ENCODE data around the gene OSBPL5.

The OSBPL5 gene

DNA sequence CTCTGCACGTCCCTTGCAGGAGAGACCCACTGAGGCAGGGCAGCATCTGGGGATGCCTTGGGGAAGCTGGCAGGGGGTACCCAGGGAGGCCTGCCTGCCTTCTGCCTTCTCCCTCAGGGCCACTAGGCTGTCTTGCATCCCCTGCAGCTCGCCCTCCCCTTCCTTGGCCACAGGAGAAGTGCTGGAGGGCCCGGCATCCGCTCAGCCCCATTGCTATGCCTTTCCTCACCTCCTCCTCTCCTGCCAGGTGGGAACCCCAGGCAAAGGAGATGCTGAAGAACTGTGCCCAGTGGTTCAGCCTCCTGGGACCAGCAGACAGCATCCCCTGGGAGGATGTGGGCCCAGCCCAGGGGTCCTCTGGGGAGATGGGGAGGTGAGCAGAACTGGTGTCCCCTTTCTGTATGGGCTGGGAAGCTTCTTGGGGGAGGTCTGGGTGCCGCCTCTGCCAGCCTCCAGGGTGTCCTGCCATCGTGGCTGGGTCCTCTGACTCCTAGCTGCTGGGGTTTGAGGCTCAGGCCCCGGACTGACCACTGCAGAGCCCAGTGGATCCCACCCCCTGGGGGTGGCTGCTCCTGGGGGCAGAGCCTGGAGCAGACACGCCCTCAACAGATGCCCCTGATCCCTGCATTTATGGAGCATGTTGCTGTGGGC lies 32.9 kb upstream of the OSBPL5 start:
- no peak for DNase-seq

DNA sequence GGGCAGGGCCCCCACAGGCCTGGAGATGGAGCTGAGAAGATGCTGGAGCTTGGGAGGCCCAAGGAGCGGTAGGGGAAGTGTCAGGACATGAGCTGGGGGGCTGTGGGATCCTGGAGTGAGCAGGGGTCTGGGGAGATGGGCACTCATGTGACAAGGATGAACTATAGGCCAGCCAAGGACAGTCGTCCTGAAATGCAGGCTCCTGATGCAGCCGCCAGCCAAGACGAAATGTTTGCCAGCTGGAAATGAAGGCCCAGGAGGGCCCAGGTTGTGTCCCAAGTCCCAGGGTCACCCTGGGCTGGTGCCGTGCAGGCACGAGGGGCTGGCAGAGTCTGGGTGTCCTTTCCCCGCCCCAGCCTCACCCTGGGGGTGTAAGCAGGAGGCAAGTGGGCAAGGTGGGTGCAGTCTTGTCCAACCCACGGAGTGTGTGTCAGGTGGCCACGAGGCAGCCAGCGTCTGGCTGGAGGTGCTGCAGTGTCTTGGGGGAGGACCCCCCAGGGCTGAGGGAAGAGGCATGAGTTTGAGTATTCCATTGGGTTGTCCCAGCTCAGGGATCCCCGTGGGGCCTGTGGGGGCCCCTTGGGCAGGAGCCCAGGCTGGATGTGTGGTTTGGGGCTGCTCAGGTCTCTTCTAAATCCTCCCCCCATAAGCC lies 32.1 kb upstream of the OSBPL5 start:
- DNase-seq: no peak

DNA sequence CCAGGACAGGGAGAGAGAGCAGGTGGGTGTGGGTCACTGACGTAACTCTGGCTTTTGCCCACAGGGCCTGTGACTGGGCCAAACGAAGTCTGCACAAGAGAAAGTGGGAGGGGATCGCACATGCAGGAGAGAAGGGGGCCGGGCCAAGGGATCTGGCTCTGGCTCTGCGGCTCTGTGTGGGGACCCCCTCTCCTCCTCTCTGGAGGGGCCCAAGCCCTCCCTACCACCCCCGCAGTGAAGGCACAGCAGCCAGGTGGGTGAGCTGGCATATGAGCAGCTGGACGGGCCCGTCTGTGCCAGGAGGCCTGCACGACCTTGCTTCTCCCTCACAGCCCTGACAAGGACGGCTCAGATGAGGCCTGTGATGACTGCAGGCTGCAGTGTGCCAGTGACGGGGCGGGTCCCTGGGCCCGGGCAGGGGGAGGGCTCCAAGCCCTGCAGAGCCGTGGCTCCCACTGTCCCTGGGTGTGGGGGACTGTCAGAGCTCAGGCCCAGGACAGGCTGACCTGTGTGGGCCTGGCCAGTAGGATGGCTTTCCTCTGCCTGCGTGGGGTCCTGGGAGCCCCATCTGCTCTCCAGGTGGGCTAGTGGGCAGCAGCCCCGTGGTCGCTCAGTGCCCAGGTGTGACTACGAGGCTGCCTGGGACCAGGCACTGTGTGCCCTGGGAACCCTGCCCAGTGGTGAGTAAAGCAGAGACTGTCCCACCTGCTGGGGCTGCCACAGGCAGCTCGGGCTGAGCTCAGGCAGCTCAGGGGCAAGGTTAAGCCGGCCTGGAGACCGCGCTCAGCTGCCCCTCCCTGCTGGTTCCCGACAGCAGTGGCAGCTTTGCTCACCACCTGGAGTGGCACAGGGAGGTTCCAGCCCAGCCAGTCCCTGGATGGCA lies 31.3 kb upstream of the OSBPL5 start:
- no peak for DNase-seq

DNA sequence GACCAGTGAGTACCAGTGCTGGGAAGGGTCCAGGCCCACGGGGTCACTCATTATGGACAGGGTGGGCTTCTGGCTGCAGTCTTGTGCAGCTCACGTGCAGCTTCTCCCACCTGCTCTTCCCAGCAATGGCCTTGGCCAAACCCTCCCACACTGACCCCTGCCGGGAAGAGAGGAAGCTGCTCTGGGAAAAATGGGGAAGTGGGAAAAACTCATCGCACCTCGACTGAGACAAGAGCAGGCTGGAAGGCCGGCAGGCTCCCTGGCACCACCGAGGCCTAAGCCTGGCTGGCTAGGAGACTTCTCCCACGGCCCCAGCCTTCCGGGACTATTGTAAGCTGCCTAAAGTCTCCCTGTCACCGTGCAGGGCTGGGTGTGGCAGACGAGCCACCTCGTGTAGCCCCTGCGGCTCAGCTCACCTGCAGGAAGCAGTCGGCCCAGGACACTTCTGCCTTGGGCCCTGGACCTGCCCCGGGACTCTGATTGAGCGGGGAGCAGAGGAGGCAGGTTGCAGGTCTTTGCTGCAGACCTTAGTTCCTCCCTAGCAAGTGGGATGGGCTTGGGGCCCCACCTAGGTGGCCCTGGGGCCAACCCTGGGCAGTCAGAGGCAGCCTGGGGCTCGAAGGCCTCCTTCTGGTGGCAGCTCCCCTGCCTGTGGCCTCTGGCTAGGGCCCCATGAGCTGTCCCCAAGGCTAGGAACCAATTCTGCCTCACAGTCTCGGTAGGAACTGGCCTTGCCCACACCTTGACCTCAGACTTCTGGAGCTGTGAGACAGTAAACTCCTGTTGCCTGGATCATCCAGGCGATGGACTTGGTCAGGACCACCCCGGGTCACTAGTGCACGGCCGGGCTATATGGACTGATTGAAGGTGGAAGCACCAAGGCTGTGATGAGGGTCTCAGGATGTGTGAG lies 30.4 kb upstream of the OSBPL5 start:
- DNase-seq: no peak

DNA sequence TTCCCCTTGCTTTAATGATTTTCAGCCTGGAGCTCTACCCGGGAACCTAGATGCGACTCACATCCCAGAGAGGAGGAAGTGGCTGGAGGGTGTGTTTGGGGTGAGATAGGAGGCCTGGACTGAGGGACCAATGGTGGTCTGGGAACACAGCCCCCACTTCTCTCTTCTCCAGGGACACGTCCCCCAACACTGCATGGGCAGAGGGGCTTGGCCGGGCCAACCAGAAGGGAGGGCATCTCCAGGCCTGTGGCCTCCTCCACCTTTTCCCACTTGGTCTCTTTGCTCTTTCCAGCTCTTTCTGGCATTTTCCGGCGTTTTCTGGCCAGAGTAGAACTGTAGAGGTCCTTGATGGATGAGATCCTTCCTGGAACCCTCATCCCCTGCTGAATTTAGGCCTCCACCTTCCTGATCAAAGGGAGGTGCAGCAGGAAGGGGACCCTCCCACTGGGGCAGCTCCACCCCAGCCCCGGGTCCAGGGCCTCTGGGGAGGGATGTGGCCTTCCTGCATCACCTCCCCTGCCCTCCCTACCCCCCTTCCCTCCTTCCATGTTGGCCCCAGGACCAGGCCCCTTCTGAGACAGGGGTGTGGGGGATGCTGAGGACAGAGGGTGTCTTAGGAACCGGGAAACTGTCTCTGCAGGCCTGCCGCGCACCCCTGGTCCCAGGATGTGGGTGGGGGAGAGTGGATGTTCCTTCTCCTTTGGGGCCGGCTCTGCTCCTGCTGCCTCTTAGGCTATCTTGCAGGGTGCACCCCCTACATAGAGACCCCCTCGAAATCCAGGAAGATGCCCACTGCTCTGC lies 29.1 kb upstream of the OSBPL5 start:
- no peak for DNase-seq

DNA sequence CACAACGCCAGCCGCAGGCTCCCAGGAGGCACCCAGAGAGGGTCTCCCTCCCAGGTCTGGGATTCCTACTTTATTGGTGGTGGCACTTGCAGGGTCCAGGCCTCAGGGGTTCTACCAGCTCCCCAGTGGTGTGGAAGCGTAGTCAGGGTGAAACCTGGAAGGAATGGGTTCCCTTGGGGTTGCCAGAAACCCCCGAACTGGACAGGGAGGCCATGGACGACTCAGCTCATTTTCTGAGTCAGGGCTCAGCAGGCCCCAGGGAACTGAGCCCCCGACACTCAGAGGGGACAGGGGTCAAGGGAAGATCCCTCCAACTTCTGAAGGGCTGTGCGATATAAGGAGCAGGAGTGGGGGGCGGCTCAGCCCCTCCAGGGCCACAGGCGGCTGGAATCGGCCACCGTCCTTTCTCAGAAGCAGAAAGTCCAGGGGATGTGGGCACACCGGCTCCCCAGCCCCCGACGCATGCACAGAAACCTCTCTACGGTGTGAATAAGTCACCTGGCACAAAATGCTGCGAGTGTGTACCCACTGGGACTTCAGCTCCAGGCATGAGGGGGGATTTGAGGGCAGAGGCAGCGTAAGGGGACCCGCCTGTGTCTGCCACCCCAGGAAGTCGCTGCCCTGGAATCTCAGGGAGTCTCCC lies 28.4 kb upstream of the OSBPL5 start:
- no peak for DNase-seq

DNA sequence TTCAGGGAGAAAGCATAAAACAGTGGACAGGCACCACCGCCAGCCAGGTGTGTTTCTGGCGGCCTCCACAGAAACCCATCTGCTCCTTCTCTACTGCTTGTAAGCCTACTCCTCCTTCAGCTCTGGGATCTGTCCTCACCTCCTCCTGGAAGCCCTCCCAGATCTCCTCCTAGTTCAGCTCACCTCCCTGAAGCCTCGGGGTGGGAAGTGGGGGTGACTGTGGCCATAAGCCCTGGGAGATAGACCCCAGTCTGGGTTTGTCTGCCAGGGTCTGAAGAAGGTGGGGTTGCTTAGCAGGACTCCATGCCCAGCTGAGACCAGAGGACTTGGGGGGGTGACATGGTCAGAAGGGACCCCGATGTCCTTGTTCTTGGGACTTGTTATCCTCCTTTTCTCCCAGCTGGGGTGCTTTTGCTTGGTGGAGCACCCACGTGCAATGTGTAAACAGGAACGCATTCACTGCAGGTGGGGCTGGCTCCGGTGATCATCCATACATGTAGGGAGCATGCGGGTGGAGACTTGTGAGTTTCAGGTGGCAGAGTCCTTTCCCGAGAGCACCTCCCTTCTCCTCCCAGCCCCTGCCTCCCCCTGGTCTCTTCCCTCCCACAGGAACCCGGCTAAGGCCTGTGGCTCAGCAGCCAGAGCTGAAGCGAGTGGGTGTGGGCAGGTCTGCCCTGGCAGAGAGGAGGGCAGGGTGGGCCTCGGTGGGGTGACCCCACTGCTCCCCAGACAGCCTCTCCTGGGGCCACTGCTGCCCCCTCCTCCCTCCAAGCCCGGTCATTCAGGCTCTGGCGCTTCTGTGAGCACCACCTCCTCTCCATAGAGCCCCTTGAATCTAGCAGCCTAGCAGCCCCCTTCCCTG lies 27.6 kb upstream of the OSBPL5 start:
- DNase-seq: no peak

DNA sequence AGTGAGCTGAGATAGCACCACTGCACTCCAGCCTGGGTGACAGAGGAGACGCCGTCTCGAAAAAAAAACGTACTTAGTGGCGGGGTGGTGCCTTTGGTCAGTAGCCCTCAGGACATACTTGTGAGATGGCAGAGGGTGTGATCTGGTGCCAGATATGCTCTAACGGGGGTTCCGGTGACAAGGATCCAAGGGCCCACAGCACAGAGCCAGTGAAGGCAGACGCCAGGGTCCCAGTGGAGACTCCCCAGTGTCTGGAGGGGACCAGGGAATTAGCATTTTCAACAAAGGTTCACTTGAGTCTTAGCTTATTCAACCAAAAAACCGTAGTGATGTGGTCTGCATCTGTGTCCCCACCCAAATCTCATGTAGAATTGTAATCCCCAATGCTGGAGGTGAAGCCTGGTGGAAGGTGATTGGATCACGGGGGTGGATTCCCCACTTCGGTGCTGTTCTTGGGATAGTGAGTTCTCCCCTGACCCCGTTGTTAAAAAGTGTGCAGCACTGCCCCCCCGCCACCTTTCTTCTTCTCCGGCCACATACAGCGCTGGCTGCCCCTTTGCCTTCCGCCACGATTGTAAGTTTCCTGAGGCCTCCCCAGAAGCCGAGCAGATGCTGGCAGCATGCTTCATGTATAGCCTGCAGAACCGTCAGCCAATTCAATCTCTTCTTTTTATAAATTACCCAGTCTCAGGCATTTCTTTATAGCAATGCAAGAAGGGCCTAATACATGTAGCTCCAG lies 26.6 kb upstream of the OSBPL5 start:
- DNase-seq: no peak

DNA sequence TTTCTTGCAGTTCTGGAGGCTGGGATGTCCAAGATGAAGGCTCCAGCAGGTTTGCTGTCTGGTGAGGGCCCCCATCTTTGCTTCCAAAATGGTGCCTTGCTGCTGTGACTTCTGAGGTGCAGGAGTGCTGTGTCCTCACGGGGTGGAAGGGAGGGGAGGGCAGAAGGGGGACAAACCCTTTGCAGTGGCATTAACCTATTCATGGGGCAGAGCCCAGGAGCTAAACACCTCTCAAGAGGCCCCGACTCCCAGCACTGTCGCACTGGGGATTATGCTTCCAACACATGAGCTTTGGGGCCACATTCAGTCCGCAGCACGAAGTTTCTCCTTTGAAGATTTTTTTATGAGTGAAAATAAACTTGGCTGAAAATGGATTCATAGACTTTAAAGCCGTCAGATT lies 25.5 kb upstream of the OSBPL5 start:
- no peak for DNase-seq

DNA sequence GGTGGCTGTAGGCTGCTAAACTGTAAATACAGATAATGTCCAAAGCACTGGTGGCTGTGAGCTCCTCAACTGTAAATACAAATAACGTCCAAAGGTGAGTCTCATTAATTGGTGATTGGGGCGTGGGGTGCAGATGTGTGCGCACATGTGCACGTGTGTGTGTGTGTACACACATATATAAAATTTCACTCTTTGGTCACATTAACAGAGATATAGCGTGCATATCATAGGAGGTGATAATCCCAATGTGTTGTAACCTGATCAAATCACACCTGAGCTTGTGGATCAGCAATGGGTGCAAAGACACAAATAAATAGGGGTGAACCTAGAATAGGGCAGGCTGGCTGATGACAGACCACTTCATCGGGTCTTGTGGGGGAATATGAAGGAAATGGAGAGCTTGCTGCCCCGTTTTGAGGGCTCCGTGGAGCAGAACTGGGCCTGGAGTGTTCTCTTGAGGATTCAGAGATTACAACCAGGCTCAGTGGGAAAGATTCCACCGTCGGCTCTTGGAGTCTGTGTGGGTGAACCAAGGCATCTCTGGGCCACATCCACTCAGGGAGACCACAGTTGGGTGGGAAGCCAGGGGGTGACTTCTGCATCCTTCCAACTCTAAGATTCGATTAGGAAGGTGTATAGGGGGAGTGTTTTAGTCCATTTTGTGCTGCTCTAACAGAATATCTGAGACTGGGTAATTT lies 24.9 kb upstream of the OSBPL5 start:
- DNase-seq: no peak

DNA sequence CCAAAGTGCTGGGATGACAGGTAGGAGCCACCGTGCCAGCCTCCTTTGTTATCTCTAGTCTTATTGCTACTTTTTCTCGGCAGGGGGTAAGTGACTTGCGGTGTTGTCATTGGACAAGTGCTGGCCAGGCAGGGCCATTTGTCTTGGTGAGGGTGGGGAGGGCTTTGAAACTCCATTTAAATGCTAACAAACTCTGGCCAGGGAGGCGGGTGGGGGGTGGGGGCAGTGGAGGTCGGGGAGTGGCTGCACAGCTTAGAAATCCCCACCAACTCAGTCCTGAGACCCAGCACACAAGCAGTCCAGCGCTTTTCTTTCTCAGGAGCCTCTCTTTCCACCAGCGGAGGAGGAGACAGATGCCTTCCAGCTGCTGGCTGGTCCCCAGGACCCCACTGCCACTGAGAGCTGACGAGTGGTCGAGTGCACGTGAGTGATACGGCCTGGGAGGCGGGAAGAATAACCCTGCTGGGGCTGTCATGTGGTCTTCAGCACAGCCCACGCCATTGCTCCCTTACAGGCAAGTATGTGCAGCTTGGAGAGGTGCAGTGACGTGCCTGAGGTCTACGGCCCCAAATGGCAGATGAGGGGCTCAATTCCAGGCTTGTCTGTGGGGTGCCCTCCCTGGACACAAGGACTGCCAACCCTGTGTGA lies 24.2 kb upstream of the OSBPL5 start:
- no peak for DNase-seq

DNA sequence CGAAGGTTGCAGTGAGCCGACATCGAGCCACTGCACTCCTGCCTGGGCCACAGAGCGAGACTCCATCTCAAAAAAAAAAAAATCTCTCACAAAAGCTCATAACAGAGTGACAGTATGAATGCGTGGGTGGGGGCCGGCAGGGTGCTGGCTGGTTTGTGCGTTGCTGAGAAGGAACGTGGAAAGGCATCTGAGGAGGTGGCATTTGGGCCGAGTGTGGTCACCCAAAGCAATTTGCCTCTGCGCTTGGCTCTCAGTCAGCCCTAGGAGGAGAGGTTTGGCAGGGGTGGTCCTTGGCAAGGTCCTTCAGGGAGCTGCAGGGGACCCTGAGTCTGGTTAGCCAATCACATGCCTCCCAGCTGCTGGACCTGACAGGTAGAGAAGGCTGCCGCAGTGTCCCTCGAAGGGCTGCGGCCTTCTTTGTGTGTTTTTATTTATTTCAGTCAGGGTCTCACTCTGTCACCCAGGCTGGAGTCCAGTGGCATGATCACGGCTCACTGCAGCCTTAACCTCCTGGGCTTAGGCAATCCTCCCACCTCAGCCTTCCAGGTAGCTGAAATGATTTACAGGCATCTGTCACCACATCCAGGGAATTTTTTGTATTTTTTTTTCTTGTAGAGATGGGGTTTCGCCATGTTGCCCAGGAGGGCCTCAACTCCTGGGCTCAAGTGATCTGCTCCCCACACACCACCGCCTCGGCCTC lies 23.5 kb upstream of the OSBPL5 start:
- no peak for DNase-seq

DNA sequence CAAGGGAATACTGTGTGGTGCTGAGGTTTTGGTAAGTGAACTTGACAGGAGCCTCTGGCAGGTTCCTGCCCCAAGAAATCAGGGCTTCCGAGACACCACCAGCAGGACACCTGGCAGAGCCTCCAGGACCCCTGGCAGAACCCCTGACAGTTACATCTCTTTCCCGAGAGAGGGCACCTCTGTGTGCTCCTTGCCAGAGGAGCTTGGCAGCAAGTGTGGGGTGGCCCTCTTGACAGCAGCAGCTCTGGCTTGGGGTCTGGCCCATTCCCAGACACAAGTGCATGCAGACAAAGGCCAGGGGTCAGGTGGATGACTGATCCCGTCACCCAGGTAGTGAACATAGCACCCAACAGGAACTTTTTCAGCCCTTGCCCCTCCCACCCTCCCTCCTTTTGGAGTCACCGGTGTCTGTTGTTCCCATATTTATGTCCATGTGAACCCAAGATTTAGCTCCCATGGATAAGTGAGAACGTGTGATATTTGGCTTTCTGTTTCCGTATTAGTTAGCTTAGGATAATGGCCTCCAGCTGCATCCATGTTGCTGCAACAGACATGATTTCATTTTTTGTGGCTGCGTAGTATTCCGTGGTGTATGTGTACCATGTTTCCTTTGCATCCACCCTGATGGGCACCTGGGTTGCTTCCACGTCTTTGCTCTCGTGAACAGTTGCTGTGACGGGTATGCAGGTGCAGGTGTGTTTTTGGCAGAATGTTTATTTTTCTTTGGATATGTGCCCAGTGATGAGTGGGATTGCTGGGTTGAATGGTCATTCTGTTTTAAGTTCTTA lies 21.2 kb upstream of the OSBPL5 start:
- DNase-seq: no peak

DNA sequence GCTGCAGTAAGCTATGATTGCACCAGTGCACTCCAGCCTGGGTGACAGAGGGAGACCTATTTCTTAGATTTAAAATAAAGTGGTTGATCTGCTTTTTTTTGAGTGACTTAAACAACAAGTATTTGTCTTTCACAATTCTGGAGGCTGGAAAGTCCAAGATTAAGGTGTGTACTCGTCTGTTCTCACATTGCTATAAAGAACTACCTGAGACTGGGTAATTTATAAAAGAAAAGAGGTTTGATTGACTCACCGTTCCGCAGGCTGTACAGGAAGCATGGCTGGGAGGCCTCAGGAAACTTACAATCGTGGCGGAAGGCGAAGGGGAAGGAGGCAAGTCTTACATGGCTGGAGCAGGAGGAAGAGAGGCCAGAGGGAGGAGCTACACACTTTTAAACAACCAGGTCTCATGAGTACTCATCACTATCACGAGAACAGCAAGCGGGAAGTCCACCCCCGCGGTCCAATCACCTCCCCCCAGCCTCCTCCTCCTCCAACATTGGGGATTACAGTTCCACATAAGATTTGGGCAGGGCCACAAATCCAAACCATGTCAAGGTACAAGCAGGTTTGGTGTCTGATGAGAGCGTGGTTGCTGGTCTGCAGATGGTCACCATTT lies 19.7 kb upstream of the OSBPL5 start:
- no peak for DNase-seq

DNA sequence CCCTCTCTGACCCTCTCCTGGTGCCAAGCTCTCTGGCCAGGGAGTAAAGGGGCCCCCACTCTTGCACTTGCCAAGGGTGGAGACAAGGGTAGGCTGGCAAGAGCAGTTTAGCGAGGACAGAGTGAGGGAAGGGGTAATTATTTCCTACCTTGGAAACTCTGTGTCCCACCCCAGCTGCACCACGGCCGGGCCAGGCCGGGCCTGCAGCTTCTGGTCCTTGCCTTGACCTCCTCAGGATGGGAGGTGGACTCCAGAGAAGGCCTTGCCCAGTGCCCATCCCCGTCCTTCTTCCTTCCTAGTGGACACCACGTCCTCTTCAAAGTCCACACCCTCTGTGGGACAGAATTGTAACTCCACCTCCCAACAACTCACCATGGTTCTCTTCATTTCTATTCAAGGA lies 18.4 kb upstream of the OSBPL5 start:
- no peak for DNase-seq

DNA sequence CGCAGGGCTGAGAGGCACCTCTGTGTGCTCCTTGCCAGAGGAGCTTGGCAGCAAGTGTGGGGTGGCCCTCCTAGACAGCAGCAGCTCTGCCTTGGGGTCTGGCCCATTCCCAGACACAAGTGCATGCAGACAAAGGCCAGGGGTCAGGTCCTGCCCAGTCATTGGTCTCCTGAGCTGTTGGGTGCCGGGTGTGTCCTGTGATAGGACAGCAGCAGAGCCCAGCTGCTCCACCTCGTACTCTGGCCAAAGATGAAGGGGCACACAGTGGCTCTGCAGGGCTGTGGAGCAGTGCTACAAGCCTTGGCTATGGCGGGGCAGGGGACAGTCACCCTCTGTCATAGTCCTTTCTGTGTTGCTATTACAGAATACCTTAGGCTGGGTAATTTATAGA lies 17.3 kb upstream of the OSBPL5 start:
- no peak for DNase-seq

Measured in femur (tissue), 1 donor.